Bronchial epithelial cell (primary cell): ENCODE measurements around the gene TRIM24. TPM values are rescaled to one million over a fixed set of nuclear protein-coding genes. Genes with fewer than 3 reads are reported as not detected.
A peak's percentile ranks its signal among the peaks of the same experiment; 100 is the strongest.

ENCODE experiments used
- DNase-seq: peaks from one replicate; pipeline ENCODE4 v3.0.0-alpha.2; 2010; ENCODE audit warnings: low read depth
- FAIRE-seq: peaks from 2 replicates; lab custom pipeline; 2011; peaks lifted over from hg19 to GRCh38; lab: Jason Lieb, UNC
- H3K27me3 ChIP-seq: 2 replicates; pipeline ENCODE4 v1.5.1; 2011; ENCODE audit warnings: low read length; ENCODE audit not compliant: control insufficient read depth, insufficient read depth
- H3K36me3 ChIP-seq: 2 replicates; pipeline ENCODE4 v1.5.1; 2011; ENCODE audit warnings: low read length; ENCODE audit not compliant: control insufficient read depth, insufficient read depth
- H3K4me3 ChIP-seq: 2 replicates; pipeline ENCODE4 v1.5.1; 2011; ENCODE audit warnings: mild to moderate bottlenecking, low read depth, low read length, control low read depth
- total RNA-seq: library from RNA; depleted of rRNA; stranded (reverse); fragments of >200 nt; gene quantifications from 2 replicates; pipeline ENCODE4 v1.2.1, GENCODE V29; 2014
- TF ChIP-seq, protein P1 (sequence below): IDR thresholded peaks from 2 replicates; pipeline ENCODE4 v1.5.1; 2011; ENCODE audit warnings: mild to moderate bottlenecking, moderate library complexity, low read length, control low read depth, inconsistent platforms; ENCODE audit not compliant: insufficient read depth, severe bottlenecking

The TRIM24 gene
- total RNA-seq, 1 donor from 2014 or later: 2.1 TPM

DNA sequence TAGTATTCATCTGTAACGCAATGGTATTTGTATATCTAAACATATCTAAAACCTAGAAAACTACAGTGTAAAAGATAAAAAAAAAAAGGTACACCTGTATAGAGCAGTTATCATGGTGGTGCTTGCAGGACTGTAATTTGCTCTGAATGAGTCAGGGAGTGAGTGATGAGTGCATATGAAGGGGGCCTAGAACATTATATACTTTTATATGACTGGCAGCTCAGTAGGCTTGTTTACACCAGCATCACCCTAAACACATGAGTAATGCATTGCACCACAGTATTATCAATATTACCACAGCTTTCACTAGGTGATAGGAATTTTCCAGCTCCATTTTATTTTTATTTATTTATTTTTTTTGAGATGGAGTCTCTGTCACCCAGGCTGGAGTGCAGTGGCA lies 40.8 kb downstream of the TRIM24 start:
- Histone ChIP-seq H3K36me3 (no peaks in the 10 kb centered on the region), H3K27me3 (no peaks in the 10 kb centered on the region), H3K4me3 (no peak overlapping the region)
- TF ChIP-seq, protein P1, sequence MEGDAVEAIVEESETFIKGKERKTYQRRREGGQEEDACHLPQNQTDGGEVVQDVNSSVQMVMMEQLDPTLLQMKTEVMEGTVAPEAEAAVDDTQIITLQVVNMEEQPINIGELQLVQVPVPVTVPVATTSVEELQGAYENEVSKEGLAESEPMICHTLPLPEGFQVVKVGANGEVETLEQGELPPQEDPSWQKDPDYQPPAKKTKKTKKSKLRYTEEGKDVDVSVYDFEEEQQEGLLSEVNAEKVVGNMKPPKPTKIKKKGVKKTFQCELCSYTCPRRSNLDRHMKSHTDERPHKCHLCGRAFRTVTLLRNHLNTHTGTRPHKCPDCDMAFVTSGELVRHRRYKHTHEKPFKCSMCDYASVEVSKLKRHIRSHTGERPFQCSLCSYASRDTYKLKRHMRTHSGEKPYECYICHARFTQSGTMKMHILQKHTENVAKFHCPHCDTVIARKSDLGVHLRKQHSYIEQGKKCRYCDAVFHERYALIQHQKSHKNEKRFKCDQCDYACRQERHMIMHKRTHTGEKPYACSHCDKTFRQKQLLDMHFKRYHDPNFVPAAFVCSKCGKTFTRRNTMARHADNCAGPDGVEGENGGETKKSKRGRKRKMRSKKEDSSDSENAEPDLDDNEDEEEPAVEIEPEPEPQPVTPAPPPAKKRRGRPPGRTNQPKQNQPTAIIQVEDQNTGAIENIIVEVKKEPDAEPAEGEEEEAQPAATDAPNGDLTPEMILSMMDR: no peak
- DNase-seq (peak; percentile 21), FAIRE-seq (no peak)

DNA sequence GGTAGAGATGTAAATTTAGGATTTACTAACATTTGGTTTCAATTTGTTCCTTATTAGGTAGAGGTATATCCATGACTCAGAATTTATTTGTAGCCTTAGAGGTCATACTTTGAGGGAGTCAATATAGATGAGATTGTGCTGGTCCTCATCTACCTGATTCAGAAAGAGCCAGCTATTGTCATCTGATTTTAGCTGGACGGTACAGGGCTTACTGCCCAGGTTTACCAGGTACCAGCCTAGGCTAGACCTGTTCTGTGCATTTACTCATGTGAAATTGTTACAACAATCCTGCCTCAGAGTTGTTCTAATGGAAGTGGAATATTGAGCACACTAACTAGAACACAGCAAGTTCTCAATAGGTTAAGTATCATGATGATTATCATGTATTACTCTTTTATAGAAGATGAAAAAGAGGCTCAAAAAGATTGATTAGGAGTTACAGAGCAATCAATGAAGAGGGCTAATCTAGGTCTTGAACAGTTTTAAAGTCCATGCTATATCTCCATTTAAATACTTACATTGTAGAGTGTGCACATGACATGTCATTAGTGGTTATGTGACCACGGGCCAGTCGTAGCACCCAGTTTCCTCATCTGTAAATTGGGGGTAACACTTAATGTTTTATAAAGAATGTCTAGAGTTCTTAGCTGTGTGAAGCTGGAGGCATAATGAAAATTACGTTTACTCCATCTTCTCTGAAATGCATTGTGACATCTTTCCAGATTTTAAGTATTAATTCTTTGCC lies 42.1 kb downstream of the TRIM24 start:
- Histone ChIP-seq H3K4me3 (no peak overlapping the region), H3K27me3 (no peaks in the 10 kb centered on the region), H3K36me3 (no peaks in the 10 kb centered on the region)
- DNase-seq: no peak
- no peak for FAIRE-seq
- TF ChIP-seq, protein P1: no peak

DNA sequence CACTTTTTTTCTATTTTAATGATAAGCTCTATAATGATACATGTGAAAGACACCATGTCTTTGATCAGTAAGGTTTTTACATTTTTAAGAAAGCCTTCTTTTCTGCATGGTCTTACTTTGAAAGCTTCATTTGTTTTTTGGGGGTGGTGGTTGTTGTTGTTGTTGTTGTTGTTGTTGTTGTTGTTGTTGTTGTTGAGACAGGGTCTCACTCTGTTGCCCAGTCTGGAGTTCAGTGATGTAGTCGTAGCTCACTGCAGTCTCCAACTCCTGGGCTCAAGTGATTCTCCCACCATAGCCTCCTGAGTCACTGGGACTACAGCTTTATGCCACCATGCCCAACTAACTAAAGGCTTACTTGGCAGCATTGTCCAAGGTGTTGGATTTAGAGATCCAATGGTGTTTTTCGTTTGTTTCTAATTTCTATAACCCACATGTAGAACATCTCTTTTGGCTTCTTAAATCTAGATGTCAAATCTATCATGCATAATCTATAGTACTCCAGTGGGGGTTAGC lies 45.4 kb downstream of the TRIM24 start:
- DNase-seq: no peak

DNA sequence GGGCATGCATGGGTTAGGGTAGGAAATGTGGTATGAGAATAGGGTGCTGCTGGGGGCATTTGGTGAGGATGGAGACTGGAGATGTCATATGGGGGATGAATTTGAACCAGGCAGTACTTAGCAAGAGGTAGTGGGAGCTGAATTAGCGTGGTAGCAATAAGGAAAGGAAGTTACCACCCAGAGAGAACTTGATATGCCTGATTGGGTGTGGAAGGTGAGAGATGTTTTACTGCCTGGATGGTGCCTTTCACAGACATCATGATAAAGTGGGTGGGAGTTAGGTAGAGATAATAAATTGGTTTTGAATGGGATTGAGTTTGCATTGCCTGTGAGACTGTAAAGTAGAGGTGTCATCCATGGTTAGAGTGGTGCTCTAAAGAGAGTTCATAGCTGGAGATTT lies 46.7 kb downstream of the TRIM24 start:
- DNase-seq (no peak), FAIRE-seq (no peak)
- H3K4me3 ChIP-seq: no peak overlapping the region
- TF ChIP-seq, protein P1: no peak
- H3K36me3 ChIP-seq: no peaks in the 10 kb centered on the region
- H3K27me3 ChIP-seq: no peaks in the 10 kb centered on the region

More for the DNA sequence above, 45.4 kb downstream of the TRIM24 start:
- Histone ChIP-seq H3K4me3 (no peak overlapping the region), H3K36me3 (no peaks in the 10 kb centered on the region), H3K27me3 (no peaks in the 10 kb centered on the region)
- FAIRE-seq: no peak
- TF ChIP-seq, protein P1: no peak

DNA sequence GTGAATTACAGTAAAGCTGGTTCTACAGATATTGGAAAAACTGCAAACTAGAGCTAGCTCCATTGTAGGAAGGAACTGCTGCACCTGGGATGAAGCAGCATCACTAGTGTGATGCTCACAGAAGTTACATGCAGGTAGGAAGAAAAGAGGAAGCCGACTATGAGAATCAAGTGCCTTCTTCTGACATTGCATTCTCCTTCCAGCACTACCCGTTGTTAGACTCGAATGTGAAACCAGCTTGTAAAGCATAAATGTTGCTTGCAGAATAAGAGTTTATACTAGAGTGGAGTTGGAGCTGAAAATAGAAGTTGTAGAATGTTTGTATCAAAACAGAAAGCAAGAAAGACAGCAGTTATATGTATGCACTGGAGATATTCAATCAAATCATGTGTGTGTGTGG lies 49.9 kb downstream of the TRIM24 start:
- H3K4me3 ChIP-seq: no peak overlapping the region

More for the DNA sequence above, 49.9 kb downstream of the TRIM24 start:
- TF ChIP-seq, protein P1: no peak
- no peaks in the 10 kb centered on the region for H3K27me3 ChIP-seq
- no peaks in the 10 kb centered on the region for H3K36me3 ChIP-seq
- no peak for FAIRE-seq
- no peak for DNase-seq
